GM18508 (cell line): ENCODE data around the gene CNOT6.

Source experiments
- ATAC-seq: cut with Tn5 transposase; IDR thresholded peaks from one replicate; pipeline ENCODE4 v1.9.1; 2021; ENCODE audit warnings: moderate number of reproducible peaks; ENCODE audit not compliant: insufficient read depth, unreplicated experiment

The CNOT6 gene

GRCh38 chr5:180596668-180597231 lies 102.6 kb downstream of the CNOT6 start:
- ATAC-seq = no peak

- ATAC-seq = no peak
These were observed 104.1 kb downstream of the CNOT6 start for GRCh38 chr5:180598316-180598701.

- no peak for ATAC-seq
These were observed 104.8 kb downstream of the CNOT6 start for GRCh38 chr5:180598797-180599589.

- ATAC-seq = no peak
These were observed 105.4 kb downstream of the CNOT6 start for GRCh38 chr5:180599590-180599914.

GRCh38 chr5:180599981-180600553 lies 105.9 kb downstream of the CNOT6 start:
- no peak for ATAC-seq

GRCh38 chr5:180600554-180601041 lies 106.4 kb downstream of the CNOT6 start:
- no peak for ATAC-seq

- ATAC-seq = no peak
These were observed 107.7 kb downstream of the CNOT6 start for GRCh38 chr5:180601591-180602480.

GRCh38 chr5:180602481-180603075 lies 108.4 kb downstream of the CNOT6 start:
- ATAC-seq = no peak

- no peak for ATAC-seq
These were observed 109.0 kb downstream of the CNOT6 start for GRCh38 chr5:180603076-180603594.

- ATAC-seq = no peak
These were observed 110.1 kb downstream of the CNOT6 start for GRCh38 chr5:180604271-180604670.

- ATAC-seq = no peak
These were observed 111.5 kb downstream of the CNOT6 start for GRCh38 chr5:180605554-180606214.

- ATAC-seq = no peak
These were observed 112.1 kb downstream of the CNOT6 start for GRCh38 chr5:180606215-180606785.

GRCh38 chr5:180607861-180608571 lies 113.8 kb downstream of the CNOT6 start:
- no peak for ATAC-seq

GRCh38 chr5:180608572-180609310 lies 114.6 kb downstream of the CNOT6 start:
- no peak for ATAC-seq

GRCh38 chr5:180609386-180609785 lies 115.2 kb downstream of the CNOT6 start:
- no peak for ATAC-seq

GRCh38 chr5:180609817-180610550 lies 115.8 kb downstream of the CNOT6 start:
- no peak for ATAC-seq

- no peak for ATAC-seq
These were observed 117.1 kb downstream of the CNOT6 start for GRCh38 chr5:180611140-180611850.
